Hematopoietic multipotent progenitor cell treated with erythropoietin and hydrocortisone succinate and interleukin-3 and kit ligand, for 17 days (in vitro differentiated cells): ENCODE results near the gene REPIN1.

ENCODE experiments used
- DNase-seq: peaks from one replicate; pipeline ENCODE4 v3.0.0-alpha.2; 2015; ENCODE audit warnings: low spot score

Gene REPIN1

DNA sequence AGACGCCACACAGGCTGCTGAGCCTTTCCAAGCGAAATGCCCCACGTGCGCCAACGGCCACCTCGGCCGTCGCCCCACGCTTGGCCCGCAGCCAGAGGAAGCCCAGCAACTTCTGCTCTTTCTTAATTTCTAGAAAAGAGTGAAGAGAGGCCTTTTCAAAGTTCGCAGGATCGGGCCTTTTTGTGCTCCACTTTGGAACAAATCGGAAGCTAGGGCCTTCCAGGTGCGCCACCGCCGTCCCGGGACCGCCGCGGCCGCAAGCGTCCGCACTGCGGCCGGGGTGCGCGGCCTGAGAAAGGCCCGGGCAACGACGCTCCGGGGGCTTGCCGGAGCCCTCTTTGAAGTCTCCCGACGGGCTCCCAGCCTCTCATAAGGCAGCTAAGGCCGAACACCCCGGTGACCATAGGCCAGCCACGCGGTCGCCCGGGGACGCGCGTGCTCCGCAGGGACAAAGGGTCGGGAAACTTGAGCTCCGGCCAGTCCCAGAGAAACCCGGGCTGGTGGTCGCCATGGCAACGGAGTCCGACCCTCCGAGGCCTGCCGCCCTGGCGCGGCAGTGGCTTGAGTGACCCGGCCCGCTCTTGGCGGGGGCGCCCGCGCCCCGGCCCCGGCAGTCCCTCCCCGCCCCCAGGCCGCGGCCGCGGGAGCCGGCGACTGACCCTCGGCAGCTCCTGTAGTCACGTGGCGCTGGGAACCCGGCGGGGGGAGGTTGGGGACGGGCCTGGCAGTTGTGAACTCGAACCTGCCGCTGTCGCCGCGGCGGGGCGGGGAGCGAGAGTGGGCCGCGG lies at the start of gene REPIN1:
TSS of gene REPIN1 (plus strand) at position 727 of the 788 bp plus-strand sequence. CDS start 890 bp downstream, outside the sequence.
- peak; percentile 67 for DNase-seq

DNA sequence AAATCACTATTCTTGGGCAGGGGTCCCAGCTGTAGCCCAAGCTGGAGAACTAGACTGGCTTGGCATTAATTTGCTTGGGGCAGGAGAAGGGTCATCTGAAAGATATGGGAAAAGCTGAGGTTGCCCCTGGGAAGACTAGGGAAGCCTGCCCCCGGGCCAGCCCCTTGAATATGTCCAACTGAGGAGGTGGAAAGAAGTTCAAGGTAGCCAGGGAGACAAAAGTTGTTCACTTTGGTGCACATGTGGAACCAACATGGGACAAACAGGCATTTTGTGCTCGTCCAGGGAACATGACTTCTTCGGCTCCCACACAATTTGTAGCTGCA lies 46.9 kb upstream of the REPIN1 start:
- no peak for DNase-seq

DNA sequence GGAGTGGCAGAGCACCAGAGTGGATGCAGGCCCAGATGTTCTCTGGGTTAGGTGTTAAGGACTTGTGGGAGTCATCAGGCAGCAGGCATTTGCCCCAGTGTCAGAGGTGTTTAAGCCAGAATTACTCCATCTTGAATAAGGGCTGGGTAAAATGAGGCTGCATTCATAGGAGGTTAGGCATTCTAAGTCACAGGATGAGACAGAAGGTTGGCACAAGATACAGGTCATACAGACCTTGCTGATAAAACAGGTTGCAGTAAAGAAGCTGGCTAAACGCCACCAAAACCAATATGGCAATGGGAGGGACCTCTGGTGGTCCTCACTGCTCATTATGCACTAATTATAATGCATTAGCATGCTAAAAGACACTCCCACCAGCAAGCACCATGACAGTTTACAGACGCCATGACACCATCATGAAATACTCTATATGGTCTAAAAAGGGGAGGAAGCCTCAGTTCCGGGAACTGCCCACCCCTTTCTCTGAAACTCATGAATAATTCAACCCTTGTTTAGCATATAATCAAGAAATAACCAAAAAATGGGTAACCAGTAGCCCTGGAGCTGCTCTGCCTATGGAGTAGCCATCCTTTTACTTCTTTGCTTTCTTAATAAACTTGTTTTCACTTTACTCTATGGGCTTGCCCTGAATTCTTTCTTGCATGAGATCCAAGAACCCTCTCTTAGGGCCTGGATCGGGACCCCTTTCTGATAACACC lies 46.3 kb upstream of the REPIN1 start:
- DNase-seq: no peak

DNA sequence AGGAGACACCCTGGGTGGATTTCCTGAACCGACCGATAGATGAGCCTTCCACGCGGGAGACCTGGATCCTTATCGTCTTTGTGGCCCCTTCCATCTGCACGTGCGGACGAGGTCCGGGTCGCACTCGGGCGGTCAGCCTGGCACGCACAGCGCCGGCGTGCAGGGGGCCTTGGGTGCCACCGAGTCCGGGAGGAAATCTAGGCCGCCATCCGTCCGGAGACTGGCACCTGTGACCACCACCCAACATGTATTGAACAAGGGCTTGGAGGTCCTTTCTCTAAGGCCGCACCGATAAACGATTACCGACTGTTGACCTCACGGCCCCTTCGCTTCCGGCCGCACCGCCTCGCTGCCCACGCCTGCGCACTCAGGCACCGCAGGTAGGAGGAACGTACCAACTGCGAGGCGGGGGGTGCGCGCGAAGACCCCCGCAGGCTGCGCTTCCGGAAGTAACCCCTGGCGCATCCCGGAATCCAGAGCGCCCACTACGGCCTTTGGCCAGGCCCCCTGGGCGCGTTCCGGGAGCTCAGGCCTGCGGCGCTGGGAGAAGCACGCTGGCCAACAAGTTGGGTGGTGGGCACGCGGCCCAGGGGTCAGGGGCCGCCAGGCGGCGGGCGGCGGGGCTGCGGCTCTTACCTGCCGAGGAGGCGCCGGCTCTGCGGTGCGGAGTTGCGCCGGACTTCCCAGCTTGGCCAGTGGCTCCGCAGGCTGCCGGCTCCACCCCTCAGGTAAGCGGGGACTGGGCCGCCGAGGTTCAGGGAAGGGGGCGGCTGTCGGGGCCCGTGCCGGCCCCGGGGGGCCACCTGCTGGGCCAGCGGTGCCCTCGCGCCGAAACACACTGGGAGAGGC lies 45.6 kb upstream of the REPIN1 start, which contains the start of the genes ACTR3C and LRRC61:
TSS of gene ACTR3C (minus strand) at position 713 of the 849 bp plus-strand sequence. CDS start 28,249 bp downstream, outside the sequence.
TSS of gene LRRC61 (plus strand) at position 523 of the 849 bp plus-strand sequence. CDS start 13,507 bp downstream, outside the sequence.
- no peak for DNase-seq

DNA sequence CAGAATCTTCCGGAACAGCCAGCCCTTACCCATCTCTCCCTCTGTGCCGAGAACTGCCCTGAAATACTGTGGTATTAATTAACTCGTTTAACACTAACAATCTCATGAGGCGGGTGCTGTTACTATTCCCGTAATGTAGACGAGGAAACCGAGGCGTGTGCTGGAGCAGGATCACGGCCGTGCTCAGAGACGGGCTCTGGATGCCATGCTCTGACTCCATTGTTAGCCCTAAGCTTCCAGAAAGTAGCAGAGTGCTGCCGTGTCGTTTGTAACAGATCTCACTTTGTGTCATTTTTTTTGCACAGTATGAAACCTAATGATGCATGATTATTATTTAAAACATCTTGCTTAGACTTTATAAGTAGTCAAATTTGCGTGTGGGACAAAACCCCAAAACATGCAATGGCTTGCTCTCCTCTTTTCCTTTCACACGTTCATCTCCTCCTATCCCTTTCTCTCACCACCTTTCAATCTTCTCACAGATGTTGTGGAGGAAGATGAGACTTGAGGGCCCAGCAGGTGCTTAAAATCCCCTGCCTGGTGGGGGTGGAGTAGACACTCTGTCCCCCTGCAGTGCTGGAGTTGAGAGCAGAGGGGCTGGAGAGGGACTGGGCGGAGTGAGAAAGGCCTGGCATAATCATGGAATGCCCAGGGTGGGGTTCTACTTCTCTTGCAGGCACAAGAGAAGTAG lies 44.8 kb upstream of the REPIN1 start:
- DNase-seq: no peak

DNA sequence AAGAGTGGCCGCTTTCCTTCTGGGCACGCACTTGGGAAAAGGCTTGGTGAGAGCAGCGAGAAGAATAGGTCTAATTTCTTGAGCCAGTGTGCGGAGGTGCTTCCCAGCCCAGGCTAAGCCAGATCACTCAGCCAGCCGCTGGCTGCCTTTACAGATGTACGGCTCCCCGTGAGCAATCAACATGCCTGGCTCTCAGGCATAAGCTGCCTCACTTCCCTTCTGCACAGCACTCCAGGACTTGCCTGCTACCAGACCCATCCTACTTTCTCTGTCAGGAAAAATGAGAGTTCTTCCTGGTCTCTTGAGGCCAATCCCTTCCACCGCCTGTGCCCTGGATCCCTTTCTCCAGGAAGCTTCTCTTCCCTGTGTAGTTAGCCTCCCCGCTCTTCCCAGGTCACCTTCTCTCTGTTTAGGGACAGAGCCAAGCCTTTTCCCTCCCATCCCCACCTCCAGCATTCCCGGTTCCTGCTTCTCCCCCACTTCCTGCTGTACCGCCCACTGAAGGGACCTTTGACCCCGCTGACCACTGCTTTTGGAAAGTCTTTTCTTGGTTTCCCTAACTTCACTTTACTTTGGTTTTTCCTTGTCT lies 44.2 kb upstream of the REPIN1 start:
- DNase-seq: no peak

DNA sequence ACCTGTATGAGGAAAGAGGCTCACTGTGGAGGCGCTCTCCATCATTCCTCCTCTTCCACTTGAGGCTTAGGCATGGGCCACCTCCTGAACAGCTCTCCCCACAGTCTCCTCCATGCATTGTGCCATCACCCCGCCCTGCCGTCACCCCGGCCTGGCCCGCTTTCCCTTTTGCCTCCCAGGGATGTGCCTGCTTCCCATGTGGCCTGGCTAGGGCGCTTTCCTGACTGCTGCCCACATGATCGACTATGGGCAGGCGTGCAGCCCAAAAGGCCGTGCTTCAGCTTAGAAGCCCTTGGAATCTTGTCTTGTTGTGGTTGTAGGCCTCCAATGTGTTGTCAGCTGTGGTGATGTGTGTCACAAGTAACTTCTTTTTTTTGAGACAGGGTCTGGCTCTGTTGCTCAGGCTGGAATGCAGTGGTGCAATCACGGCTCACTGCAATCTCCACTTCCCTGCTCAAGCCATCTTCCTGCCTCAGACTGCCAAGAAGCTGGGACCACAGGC lies 43.5 kb upstream of the REPIN1 start:
- DNase-seq: no peak

DNA sequence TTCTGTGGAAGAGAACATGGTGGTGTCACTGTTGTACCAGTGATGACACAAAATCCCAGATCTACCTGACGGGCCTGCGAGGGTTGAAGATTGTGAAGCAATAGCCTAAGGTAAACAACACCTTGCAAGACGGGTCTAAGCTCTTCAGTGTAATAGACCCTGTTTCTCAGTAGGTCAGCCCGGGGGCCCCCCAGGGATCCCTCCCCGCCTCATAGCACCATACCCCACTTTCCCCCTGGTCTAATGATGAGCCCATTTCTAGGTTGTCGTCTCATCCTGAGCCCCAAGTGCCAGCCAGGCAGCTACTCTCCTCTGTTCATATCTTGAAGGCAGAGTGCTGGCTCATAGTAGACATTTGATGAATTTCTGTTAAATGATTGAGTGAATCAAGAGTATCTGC lies 42.7 kb upstream of the REPIN1 start:
- DNase-seq: no peak

DNA sequence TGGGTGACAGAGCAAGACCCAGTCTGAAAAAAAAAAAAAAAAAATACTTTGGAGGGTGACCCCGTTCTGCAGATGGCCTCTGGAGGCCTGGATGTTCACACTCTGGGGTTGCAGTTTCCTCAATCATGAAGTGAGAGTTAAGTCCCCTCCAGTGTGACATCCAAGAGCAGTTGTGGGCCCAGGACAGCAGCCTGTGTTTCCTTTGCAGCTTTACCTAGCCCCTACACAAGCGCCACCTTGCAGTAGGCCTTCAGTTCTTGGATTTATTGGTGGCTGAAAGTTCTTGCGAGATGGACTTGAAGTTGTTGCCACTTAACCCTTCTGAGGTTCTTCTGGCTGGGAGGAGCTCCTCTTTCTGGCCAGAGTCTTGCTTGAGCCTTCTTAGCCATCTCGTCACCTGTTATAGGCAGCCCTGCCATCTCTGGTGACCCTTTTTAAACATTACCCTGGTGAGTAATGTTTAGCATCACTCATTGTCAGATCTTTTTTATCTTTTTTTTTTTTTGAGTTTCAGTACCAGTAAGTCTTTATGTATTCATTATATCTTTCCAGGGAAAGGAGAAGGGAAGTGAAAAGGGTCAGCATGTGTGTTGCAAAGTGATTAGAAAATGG lies 41.9 kb upstream of the REPIN1 start:
- no peak for DNase-seq

DNA sequence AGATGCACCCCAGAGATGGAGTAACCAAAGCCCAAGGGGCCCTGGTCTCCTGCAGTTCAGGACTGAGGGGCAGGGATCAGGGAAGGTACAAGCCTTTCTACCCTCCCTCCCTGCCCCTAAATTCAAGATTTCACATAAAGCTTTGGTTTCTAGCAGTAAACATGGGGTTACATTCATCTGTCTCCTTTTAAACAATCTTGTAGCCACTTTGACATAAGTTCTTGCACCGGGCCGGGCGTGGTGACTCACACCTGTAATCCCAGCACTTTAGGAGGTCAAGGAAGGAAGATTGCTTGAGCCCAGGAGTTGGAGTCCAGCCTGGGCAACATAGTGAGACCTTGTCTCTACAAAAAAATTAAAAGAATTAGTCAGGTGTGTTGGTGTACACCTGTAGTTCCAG lies 41.3 kb upstream of the REPIN1 start:
- DNase-seq: no peak

DNA sequence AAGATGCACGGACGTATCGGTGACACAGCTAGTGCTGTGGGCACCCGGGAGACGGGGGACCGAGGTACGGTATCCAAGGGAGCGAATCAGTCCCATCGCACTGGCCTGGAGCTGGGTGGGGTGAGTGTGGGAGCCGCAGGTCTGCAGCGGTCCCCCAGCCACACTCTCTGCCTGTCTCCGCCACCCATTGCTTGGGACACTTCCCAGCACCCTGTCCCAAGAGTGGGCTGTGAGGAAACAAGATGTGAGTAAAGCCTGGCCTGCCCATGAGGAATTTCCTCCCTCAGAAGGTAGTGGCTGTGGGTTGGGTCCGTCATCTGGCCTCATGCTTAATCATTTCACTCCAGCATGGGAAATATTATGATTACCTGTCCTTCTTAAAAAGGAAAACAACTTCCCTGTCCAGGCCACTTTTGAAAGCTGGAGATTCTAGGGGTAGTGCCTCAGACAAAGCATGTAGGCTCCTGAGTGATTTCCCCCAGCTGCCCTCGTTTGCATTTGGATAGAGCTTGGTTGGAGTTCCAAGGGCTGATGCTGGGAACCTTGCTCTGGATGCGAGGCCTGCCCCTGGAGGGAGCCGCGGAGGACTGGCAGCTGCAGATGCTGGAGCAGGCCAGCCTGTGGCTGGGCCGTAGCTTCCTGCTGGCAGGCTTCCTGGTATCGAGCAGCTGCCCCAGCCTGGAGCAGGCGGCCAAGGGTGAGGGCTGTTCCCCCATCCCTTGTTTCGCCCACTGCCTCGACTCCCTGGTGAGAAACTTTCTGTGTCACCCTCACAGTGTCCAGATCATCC lies 39.1 kb upstream of the REPIN1 start:
- no peak for DNase-seq

DNA sequence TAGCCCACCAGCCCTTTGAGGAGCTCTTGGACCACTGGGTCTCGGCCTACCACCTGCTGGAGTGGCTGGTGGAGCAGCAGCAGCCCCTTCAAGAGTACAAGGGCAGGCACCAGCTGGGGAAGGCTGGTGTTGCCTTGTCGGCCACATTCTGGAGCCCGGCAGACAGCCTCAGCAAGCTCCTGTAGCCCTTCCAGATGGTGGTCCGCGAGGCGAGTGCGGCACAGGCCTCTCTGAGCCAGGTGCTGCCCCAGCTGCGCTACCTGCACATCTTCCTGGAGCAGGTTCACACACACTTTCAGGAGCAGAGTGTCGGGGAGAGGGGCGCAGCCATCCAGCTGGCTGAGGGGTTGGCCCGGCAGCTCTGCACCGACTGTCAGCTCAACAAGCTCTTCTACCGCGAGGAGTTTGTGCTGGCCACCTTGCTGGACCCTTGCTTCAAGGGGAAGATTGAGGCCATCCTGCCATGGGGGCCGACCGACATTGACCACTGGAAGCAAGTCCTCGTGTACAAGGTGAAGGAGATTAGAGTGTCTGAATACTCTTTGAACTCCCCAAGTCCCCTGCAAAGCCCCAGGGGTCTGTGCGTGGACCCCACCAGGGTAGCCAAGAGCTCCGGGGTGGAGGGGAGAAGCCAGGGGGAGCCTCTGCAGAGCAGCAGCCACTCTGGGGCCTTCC lies 38.3 kb upstream of the REPIN1 start:
- DNase-seq: no peak

DNA sequence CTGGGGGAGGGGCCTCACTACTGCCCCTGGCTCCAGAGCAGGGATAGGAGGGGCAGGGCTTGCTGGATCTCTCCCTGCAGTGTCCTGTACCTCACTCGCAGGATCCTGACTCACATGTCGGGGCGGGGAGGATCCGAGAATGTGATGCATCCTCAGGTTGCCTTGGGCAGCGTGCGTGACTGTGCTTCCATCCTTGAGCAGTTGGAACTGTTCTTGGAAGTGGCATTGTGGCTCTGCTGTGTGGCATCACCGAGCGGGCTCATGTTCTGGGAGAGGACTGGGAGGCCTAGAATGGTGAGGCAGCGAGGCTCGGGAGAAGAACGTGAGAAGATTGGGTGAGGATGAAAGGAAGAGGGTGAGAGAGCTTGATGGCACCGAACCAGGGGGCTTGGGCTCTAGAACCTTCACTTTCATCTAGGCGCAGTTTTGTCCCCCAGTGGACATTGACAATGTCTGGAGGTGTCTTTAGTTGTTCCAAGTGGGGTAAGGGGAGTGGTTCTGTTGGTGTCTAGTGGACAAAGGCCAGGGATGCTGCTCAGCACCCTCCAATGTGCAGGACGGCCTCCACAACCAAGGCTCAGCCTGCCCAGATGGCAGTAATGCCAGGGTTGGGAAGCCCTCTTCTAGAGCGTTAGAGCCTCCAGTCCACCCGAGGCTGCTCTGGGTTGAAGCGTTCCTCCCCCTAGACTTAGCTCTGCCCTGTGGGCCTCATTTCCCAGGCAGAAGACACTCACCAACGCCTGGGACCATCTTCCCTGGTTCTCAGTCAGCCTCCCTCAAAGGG lies 35.6 kb upstream of the REPIN1 start:
- no peak for DNase-seq

DNA sequence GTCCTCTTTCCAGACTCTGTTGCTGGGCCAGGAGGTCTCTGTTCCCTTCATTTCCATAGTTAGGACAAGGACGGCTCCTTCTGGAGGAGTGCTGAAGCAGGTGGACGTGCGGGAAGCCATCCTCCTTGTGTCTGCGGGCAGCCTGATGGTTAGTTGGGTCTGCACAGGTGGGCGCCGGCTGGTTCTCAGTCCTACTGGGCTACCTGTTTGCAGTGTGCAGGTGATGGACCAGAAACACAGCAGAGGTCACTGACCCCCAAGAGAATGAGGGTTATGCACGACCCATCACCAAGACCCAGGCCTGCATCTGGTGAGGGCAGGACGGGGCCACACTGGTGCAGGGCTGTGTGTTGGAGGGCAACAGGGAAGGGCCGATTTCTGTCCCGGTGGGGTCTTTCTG lies 35.0 kb upstream of the REPIN1 start:
- no peak for DNase-seq

DNA sequence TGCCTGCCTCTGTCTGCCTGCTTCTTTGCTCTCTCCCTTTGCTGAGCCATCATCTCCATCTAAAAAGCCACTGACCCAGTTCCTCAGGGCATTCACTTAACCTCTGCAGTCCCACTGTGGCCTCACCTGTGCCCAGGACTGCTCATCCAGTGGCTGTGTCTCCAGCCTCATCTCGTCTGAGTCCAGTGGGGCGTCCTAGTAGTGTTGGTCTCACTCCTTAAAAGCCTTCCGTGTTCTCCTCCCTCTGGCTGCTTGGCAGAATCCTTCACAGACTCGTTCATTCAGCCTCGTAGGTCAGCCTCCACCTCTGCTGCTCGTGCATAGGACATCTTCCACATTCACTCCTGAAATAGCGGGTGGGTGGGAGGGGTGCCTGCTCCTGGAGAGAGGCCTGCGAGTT lies 34.5 kb upstream of the REPIN1 start:
- no peak for DNase-seq

DNA sequence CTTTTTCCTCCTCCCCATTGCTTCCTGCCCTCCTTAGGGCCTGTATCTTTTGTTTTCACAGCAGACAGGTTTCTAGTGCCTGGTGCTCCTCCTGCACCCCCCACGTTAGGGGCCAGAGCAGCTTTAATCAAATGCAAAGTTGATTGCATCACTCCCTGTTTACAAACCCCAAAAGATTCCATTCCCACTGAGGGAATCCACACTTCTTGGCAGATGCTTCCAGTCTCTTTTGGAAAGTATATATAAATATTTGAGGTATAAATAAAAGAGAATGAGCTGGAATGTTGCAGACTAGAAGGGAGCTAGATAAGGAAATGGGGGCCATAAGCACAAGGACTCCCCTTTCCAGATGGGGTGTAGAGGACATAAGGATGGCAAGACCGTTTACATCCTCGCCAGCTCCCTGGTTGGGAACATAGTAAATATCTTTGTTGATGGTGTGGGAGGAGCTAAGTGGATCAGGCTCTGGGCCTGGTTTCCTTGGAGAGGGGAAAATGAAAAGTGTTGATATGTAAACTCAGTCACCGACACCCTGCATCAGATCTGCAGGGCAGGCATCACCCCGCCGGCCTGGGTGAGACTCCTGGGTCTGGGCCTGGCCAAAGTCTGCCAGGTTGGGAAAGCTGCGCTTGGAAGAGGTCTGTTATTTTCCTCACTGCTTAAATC lies 33.4 kb upstream of the REPIN1 start:
- no peak for DNase-seq

DNA sequence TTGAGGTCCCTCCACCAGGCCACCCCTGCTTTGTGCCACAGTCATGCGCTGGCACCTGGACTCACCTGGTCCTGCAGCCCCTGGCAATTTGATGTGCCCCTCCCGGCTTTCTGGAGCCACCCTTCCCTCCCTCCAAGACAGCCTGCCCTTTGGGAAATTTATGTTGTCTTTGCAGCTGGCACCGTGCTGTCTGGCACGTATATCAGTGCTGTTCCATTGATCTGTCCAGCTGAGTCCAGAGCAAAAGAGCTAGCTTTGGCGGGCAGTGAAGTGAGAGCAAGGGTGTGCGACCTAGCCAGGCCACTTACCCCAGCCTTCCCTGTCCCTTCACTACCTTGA lies 32.9 kb upstream of the REPIN1 start:
- DNase-seq: no peak

DNA sequence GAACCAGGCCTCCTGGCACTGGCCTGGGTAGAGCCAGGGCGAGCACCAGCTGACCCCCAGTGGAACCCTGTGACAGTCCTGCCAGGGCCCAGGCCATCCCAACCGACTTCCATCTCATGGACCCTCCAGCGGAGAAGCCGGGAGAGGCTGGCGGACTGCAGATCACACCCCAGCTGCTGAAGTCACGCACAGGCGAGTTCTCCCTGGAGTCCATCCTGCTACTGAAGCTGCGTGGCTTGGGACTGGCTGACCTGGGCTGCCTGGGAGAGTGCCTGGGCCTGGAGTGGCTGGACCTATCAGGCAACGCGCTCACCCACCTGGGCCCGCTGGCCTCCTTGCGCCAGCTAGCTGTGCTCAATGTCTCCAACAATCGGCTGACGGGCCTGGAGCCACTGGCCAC lies 31.9 kb upstream of the REPIN1 start:
- DNase-seq: no peak
